GM12801 (cell line): ENCODE results near the gene TLNRD1.

ENCODE experiments used
- TF ChIP-seq, protein P1 (sequence below): IDR thresholded peaks from one replicate; pipeline ENCODE4 v1.5.1; 2011; ENCODE audit warnings: control low read depth; ENCODE audit not compliant: insufficient read length; ENCODE audit errors: extremely low read depth

TLNRD1 gene

DNA sequence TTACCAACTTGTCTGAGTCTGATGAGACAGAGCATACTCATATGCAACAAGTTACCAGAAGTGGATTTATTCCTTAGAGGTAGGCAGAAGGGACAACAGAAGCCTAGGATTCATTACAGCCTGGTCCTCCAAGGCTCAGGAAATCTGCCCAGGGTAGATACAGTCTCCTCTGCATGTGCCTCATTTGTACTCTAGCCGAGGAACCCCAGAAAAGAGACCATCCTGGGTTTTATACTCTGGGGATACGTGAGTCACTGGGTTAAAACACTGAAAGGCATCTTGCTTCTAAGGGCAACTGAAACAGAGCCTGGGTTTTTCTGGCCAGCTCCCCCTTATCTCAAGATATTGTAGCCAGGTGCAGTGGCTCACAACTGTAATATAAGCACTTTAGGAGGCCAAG lies 45.6 kb downstream of the TLNRD1 start:
- TF ChIP-seq, protein P1, sequence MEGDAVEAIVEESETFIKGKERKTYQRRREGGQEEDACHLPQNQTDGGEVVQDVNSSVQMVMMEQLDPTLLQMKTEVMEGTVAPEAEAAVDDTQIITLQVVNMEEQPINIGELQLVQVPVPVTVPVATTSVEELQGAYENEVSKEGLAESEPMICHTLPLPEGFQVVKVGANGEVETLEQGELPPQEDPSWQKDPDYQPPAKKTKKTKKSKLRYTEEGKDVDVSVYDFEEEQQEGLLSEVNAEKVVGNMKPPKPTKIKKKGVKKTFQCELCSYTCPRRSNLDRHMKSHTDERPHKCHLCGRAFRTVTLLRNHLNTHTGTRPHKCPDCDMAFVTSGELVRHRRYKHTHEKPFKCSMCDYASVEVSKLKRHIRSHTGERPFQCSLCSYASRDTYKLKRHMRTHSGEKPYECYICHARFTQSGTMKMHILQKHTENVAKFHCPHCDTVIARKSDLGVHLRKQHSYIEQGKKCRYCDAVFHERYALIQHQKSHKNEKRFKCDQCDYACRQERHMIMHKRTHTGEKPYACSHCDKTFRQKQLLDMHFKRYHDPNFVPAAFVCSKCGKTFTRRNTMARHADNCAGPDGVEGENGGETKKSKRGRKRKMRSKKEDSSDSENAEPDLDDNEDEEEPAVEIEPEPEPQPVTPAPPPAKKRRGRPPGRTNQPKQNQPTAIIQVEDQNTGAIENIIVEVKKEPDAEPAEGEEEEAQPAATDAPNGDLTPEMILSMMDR, result no peak

DNA sequence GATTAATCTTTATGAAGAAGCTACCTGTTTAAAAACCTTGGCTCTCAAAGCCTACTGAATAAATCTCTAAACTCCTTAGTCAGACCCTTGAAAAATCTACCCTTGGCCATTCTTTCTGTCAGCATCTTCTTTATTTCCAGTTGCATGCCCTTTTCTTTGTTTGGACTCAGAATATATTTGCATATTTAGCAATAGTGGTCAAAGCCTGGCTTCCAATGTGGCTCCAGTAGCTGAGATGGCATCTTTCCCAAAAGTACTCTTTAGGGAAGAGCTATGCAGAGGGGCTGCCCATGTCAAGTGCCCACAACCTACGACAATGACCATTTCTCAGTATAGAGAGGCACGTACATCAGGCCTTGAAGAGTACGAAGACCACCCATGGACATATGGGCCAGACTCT lies 47.2 kb downstream of the TLNRD1 start:
- TF ChIP-seq, protein P1, result no peak

DNA sequence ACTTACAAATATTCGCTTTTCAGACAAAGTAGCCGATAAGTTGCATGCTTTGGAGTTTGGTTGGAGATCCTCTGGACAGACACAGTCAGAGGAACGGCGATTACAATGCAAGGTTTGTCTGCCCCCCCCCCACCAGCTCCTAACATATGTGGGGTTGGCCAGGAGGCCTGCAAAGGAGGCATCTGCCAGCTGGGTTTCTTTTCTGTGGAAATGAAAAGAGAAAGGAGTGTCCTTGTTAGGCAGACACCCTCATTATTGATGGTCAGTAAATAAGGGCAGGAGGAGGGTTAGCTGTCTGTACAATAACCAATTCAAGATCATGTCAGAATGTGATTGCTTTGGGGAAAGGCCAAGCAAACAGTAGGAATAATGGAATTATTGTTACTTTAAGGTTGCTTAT lies 49.1 kb downstream of the TLNRD1 start:
- TF ChIP-seq, protein P1, result no peak

DNA sequence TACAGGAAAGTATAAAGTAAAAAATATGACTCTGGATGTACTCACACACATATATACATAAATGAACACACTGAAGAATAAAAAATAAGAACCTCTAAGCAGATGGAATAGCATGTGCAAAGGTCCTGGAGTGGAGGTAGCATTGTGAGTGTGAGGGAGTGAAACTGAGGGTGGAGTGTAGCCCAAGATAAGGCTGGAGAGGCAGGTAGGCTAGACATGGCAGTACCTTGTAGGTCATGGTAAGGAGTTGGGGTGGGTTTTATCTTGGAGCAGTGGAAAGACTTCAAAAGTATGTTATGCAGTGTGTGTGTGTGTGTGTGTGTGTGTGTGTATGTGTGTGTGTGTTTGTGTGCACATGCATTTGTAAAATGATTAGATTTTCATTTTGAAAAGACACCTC lies 49.5 kb downstream of the TLNRD1 start:
- TF ChIP-seq, protein P1, result no peak

DNA sequence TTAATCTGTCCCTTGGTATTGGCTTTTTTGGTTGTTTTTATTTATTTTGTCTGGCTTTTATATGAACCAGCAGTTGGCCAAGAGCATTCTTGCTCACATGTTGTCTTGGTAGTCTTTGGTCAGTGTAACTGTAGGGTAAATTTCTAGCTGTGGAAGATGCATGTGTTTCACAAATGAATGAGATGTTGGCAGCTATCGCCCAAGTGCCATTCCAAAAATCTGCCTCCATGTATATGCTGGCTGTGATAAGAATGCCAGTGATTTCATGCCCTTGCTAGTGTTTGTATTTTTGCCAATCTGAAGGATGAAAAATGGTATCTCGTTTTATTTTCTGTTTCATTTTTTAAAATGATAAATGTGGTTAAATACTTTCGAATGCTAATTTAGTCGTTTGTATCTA lies 50.1 kb downstream of the TLNRD1 start:
- TF ChIP-seq, protein P1, result no peak

DNA sequence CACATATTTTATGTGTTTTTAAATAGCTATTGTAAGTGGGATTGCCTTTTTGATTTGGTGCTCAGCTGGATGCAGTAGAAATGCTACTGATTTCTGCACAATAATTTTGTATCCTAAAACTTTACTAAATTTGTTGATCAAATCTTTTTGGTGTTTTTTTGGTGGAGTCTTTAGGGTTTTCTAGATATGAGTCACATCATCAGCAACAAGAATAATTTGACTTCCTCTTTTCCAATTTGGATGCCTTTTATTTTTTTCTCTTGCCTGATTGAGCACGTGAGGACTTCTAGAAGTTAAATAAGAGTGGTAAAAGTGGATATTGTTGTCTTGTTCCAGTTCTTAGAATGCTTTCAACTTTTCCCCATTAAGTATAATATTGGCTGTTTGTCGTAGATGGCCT lies 51.3 kb downstream of the TLNRD1 start:
- TF ChIP-seq, protein P1, result no peak

DNA sequence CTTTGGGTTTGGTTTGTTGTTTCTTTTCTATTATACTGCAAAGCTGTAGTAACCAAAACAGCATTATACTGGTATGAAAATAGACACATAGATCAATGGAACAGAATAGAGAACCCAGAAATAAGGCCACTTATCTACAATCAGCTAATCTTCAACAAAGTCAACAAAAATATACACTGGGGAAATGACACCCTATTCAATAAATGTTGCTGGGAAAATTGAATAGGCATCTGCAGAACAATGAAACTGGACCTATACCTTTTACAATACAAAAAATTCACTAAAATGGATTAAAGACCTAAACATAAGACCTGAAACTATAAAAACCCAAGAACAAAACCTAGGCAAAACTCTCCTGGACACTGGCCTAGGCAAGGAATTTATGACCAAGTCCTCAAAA lies 52.9 kb downstream of the TLNRD1 start:
- TF ChIP-seq, protein P1, result no peak

DNA sequence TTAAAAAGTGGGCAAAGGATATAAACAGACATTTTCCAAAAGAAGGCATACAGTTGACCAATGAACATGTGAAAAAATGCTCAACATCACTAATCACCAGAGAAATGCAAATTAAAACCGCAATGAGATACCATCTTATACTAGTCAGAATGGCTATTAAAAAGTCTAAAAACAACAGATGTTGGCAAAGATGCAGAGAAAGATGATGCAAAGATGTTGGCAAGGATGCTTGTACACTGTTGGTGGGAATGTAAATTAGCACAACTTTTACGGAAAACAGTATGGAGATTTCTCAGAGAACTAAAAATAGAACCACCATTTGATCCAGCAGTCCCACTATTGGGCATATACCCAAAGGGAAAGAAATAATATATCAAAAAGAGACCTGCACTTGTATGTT lies 53.5 kb downstream of the TLNRD1 start:
- TF ChIP-seq, protein P1, result no peak
